M059J (cell line): ENCODE data around the gene CHCHD6. TPM values are rescaled to one million over a fixed set of nuclear protein-coding genes. Genes with fewer than 3 reads are reported as not detected.

Experiments
- DNase-seq: peaks from one replicate; pipeline ENCODE4 v3.0.0-alpha.2; 2012; ENCODE audit warnings: low read depth
- total RNA-seq: library from RNA; depleted of rRNA; stranded (reverse); fragments of >200 nt; shearing (Covaris generic); gene quantifications from 2 replicates; pipeline ENCODE4 v1.2.3, GENCODE V29; 2014

Gene CHCHD6
- total RNA-seq, 1 experiment from 2014 or later: 18.7 TPM

DNA sequence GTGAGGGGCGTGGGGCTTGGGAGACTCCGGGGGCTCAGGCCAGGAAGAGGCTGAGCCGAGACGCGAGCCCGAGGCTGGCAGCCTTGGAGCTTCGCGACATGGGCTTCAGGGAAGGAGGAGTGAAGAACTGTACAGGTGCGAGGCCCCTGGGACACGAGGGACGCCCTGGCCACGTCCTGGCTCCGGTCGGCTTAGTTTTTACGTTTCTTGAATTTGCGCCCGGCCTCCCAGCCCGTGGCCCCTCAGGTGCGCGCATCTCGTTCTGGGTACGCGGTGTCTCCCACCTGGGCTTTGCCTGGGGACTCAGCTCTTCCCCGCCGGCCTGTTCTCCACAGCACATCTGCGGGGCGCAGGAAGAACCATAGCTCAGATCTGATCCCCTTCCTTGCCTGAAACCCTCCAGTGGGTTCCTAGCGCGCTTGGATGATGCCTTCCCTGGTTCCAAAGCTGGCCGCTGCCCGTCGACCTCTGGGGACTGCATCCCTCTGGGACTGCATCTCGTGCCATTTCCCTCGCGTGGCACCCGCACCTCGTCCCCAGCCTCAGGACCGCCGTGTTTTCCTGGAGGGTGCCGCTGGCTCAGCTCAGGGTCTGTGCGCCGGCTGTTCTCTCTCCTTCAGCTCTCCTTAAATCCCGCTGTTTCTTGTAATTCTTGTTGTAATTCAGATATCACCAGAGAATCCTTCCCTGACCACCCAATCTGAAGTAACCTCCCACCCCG is 614 bp downstream of the CHCHD6 start:
- no peak for DNase-seq

DNA sequence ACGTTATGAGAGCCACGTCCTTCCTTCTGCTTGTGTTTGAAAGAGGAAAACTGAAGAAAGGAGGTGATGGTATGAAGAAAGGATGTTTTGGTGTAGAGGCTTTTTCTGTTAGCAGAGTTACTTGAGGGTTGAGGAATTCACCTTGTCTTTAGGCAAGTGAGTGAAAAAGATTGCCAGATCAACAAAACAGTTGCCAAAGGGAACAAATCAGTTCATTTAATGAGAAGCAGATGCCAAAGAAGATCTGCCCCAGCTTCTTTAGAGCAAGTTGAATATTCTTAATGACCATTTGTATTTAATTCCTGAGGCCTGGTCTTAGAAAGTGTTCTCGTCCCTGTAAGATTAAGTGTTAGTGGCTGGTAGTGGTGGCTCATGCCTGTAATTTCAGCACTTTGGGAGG is 2.6 kb downstream of the CHCHD6 start:
- no peak for DNase-seq

DNA sequence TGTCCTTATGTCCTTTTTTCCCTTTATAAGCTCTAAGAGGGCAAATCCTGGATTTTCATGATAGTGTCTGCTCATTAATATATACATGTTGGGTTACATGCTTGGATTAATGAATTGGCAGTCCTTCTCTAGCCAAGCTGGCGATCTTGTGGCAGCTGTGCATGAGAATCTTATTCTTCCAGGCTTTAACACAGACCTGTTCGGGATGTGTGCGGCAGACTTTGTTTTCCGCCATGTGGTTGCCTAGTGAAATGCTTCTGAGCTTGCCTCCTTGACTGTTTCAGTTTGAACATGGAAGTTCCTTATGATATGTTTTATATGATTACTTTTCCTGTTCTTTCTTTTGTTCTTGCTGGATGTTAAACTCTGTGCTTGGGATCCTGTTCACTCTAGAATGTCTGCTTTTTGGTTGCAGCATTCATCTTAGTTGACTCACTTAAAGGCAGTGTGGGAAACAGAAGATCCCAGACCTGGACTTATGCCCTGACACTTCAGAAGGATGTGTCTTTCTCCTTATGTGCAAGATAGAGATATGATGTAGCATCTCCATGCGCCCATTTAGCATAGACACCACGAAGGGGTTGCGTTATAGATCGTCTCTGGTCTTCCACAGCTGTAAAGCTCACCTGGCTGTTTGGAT is 7.2 kb downstream of the CHCHD6 start:
- DNase-seq: no peak

DNA sequence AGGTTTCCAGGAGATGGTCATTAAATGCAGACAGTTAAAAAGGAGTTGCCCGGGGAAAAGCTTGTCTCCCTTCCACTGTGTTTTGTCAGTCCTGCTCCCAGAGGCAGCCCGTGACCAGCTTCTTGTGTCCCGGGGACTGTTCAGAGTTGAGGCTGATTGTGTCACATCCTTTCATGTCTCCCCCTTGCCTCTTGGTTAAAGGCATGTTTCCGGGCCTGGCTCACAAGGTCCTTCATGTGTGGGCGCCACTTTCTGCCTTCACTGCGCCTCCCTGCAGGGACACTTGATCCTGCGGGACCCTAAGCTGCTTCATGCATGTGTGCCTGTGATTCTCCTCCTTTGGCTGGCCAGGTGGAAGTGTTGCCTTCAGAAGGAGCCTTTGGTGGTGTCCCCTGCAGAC is 9.2 kb downstream of the CHCHD6 start:
- no peak for DNase-seq

DNA sequence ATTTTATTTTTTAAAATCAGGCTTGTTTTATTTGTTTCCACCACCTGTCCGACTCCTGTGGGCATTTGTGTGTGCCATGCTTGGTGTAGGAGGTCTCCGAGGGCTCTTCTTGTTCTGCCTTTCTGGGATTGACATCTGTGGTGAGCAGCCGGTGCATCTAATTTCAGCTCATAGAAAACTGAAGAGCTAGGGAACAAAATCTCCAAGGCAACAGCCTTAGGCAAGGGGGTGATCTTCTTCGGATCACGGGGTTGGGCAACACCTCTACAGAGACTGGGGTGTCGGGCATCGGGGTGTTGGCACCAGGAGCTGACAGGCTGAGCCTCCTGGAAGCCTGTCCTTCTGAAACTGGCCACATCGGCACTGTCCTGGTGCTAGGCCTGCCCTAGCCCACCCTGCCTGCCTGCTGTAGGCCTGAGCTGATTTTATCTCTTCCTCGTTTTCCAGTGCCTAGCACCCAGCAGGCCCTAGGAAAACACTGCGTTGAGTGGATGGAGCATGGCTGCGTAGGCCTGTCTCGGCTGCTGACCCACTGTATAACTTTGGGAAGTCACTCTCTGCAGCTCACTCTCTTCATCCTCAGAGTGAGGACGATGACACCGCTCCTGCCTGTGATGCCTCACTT is 10.3 kb downstream of the CHCHD6 start:
- no peak for DNase-seq

DNA sequence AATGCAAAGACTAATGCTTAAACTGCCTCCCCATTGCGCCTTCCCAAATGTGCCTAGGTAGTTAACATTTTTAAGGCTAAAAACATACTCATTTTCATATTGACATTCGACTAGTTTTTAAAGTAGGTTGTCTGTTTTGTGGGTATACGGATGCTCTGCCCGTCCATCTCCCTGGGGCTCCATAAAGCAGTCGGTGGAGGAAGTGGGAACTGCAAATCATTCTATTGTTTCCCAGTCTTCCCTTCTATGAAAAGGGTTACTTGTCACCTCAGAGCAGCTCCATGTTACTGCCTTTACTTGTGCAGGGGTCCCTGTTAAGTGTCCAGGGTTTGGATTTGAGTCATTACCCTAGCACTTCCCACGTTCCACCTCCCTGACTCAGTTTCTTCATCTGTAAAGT is 10.9 kb downstream of the CHCHD6 start:
- no peak for DNase-seq

DNA sequence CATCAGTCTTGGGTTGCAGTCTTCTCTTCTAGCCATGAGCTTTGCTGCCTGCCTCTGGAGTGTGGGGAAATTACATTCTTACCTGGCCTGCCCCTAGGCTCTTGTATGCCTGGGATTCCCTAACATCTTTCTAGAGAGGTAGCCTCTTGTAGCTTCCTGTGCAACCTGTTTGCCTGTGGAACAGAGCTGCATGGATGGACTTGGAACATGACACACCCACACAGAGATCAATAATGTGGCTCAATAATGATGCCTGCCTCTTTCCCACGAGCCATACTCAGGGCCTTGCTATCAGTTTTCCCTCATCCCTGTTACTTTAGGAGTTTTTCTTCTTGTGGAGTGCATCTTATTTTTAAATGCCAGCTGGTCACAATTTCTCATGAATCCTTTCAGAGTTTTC is 11.4 kb downstream of the CHCHD6 start:
- no peak for DNase-seq

DNA sequence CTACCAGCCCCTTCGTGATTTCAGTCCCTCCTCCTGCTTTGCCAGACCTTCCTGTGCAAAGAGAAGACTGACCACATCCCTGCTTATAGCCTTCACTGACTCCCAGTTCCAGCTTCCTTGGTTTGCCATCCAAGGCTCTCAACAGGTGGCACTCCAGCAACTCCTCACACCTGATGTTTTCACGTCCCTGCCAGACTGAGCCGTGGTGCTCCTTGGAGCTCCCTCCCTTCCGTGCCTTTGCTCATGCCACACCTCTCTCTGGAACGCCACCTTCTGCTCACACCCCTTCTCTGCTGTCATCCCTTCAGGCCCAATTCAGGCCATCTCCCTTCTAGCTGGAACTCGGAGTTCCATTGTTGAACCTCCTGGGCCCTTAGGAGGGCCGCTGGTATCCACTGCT is 12.0 kb downstream of the CHCHD6 start:
- no peak for DNase-seq

DNA sequence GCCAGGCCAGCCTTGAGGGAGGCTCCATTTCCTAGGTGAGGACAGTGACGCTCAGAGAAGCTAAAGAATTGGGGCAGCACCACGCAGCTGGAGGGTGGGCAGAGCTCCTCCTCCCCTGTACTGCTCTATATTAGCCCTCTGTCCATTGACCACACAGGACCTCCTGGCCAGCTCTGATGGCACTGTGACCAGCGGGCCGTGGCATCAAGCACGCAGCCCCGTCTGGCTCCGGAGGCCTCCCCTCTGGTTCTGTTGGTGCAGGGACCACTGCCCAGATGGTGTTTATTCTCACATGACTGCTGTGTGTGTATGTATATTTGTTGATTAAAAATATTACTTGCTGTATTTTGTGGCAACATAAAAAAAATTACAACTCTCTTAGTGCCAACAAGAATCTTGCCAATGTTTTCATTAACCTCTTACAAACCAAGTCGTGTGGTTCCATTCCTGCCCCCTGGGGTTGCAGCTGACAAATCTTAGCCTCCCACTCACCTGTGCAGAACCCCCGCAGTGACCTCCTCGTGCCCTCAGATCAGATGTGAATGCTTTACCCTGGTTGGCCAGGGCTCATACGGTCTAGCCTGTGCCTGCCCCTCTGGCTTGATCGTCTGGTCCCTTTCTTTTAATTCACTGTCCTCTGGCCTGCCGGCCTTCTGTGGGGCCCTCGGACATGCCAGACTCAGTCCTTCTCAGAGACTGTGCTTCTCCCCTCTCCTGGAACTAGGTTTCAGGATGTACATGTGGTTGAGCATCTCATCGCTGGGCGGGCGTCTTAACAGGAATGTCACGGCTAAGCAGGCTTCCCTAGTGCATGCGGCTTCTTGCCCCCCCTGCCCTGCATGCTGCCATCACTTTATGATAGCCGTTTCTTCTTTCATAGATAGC is 14.8 kb downstream of the CHCHD6 start:
- no peak for DNase-seq

DNA sequence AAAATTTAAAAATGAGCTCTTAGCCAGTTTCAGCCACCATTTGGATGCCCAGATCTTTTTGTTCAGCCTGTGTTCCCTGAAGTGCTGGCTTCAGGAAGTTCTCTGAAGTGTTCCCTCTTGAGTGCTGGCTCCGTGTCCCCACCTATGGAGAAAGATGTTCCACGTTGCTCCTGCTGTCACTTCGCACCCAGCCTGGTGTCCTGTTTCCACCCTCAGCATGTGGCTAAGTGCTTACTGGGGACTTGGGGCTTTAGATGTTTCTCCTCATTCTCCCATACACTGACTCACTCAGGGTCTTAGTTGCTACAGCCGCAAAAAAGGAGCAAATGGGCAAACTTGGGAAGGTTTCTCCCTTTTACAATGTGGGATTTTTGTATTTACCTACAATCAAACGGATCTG is 16.6 kb downstream of the CHCHD6 start:
- DNase-seq: no peak

DNA sequence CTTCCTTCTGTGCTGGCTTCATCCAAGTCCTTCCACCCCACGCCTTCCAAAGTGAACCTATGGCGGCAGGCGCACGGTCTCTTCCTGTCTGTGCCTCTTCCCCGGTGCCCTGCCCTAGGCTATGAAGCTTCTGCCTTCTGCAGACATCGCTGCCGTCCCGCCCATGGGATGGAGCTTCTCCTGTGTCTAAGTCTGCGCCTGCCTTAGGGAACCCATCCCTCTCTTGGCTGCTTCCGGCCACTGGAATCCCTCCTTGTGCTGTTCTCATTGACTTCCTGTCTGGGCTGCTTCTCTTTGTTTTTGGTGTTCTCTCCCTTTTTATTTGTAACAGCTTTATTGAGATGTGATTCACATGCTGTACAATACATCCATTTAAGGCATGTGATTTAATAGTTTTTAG is 17.2 kb downstream of the CHCHD6 start:
- DNase-seq: no peak

DNA sequence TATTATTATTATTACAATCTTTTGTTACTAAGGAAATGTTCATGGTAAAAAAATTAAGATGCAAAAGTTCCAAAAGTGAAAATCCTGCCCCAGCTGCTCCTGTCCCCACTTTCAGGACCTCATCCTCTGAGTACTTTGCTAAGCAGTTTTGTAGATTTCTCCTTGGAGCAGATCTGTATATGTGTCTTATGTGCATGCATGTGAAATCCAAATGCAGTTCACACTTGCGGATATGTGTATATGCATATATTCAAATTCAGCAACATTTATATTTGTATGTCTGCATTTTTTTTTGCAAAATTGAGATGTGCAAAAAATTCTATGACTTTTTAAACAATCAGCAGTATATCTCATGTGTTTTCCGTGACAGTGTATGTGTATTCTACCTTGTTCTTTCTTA is 19.2 kb downstream of the CHCHD6 start:
- DNase-seq: no peak

DNA sequence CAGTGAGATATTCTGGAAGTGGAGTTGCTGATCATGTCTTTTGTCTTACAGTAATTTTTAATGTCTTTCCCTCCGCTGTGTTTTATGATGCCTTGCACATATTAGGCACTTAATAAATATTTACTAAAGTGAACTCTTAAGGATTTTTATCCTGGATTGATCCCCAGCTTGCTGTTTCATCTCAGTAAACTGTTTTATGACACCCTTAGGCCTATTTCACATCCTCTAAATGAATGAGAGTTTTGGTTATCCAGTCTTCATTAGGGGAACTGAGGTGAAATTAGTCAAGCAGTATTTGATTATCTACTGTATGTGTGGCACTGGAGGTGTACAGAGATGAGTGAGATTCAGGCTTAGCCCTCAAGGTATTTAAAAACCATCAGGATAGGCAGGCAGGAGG is 19.8 kb downstream of the CHCHD6 start:
- no peak for DNase-seq

DNA sequence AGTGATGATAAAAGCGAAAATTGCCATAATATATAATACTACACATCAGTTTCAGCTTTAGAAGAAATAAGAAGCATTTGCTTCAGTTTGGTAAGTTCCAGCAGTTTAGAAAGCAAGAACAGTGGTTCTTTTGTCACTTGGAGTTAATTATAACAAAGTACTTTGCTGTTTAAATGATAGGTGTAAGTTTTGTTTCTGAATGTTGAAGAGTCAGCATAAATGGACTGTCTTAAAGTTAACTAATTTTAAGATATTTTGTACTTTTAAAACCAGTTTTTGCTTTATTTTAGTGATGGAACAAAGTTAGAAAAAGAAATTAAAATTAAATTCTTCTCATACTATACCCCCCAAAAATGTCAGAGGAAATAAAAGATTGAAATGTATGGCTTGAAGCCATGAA is 24.6 kb downstream of the CHCHD6 start:
- no peak for DNase-seq

DNA sequence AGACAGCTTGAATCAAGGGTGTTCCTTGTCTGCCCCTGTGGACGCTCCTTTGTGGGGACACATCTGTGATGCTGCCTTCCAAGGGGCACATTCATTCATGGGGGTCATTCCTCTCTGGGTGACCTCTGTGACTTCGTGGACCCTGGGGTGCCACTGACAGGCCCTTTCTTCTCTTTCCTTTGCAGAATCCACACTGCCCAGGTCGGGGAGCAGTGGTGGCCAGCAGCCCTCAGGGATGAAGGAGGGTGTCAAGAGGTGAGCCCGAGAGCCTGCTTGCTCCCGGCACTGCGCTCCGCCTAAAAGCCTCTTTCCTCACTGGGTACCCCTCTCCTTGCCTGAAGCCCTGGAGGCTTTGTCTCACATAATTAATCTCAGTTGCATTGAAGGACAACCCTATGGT is 26.3 kb downstream of the CHCHD6 start:
- DNase-seq: no peak

DNA sequence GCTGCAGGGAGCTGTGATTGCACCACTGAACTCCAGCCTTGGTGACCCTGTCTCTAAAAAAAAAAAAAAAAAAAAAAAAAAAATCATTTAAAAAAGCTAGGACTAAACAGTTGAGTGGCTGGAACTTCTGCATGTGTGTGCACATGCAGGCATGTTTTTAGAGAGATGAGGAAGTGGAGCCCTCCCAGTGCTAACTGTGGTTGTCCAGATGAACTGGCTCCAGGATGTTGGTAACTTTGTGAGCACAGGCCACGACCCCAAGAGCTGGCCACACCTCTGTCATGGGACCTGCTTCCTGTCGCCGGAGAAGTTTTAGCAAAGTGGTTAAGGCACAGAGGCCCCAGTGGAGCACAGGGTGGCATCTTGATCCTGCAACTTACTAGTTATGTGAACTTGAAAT is 27.0 kb downstream of the CHCHD6 start:
- DNase-seq: no peak

DNA sequence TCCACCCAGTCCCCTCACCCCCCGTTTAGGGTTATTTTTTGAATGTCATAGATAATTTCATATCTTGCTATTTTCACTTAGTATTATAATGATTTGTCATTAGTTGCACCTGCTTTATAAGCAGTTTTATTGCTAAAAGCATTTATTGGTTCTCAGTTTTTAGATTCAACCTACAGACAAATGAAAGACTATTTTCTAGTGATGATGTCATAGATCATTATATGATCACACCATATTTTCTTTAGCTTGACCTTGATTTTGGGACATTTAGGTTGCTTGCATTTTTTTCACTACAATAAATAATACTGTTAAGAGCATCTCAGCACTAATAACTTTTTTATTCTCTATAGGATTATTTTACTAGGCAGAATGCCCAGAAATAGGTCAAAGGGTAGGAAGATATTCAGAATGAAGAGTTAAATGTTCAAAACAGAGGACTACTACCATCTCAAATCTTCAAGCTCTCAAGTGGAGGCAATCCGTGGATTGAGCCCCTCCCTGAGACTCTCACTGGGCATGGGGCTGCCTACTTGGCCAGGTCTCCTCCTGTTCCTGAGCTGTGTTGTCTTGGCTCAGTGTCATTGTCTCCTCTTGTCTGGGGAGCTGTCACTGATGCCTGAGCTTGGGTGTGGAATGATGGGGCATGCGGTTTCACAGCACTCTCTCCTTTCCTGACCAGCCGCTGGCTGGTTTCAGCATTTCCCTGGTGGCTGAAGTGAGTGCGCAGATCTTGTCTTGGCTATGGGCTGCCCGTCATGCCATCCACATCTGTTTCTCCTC is 28.4 kb downstream of the CHCHD6 start:
- DNase-seq: no peak

DNA sequence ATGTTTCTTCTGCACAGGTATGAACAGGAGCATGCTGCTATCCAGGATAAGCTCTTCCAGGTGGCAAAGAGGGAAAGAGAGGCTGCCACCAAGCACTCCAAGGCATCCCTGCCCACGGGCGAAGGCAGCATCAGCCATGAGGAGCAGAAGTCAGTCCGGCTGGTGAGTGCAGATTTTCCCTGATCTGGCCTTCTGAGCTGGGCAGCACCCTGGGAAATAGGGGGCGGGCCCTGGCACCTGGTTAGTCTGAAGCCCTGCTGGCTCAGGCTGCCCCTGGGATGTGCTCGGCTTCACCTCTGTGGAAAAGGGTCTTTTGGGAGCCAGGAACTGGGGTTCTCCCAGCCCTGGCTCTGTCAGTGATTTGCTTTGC is 29.0 kb downstream of the CHCHD6 start:
- DNase-seq: no peak

DNA sequence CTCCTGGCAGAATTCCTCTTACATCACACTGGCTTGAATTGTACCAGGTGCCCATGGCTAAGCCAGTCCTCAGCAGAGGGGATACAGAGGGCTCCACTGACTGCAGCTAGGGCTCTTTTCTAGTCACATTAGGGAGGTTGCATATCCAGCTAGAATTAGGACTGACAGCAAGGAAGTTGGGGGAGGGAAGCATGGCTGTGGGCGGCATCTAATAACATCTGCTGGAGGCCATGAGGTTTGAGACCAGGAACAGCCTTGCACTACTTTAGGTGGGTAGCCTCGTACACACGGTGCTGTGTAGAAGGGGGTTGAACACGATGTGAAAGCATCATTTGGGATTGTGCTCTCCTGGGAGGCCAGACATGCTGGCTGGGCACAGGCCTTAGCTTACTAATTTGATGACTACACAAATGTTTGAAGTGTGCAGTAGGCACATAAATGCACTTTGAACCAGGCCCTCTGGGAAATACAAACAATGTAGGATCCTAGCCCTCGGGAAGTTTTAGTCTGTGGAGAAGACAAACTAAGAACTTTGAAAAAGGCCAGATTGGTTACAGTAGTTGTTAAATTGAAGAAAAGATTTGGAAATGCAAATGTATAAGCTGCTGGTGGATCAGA is 30.2 kb downstream of the CHCHD6 start:
- no peak for DNase-seq

DNA sequence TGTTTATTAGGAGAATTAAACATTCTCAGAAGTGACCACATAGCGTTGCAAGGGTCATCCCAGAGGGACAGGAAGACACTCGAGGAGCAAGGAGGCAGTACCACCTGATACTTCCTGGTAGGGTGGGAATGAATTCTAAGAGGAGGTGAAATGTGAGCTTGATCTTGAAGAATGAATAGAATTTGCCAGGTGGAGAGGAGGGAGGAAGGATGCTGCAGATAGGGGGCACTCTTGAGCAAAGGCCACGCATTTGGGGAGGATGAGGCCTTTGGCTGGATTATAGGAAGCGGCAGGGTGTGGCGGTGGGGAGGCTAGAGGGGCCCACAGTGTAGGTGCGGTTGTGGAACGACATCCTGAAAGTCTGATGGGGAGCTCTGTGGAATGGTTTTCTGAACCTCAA is 33.5 kb downstream of the CHCHD6 start:
- no peak for DNase-seq

DNA sequence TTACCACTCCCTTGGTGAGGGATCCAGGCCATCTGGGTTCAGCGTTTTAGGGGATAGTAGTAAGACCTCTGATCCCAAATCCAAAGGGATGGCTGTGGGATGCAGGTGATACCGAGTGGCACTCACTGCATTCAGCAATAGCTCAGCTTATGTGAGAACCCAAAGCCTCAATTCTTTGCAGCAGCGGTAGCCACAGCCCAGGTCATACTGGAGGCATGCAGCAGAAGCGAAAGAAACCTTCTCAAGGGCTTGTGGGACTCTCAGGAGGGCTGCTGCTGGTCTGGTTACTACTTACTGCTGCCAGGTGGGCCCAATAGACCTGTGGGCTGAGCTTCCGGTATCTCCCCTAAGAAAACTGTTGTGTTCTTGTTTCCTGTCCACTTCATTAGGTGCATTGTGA is 38.0 kb downstream of the CHCHD6 start:
- no peak for DNase-seq
